HCT116 (cell line): ENCODE data around the gene IL9. TPM values are rescaled to one million over a fixed set of nuclear protein-coding genes. Genes with fewer than 3 reads are reported as not detected.

ENCODE experiments used
- ATAC-seq: fragments of 200-7000 bp; cut with Tn5 transposase; 2 replicates; pipeline ENCODE4 v1.9.1; 2020; ENCODE audit warnings: mild to moderate bottlenecking, moderate library complexity
- BruUV-seq: library from RNA; stranded (reverse); fragments of 400-500 nt; replicated peaks from 2 replicates; lab custom pipeline; 2021; lab: Mats Ljungman, UMichigan
- CTCF ChIA-PET: fragments of 300-600 bp; sonication (Branson Sonifier 250); formaldehyde crosslinking; loops from one replicate; lab custom pipeline; 2021; ENCODE audit warnings: antibody characterized with exemption; lab: Charles Lee
- POLR2A ChIA-PET: fragments of 300-600, 350-600 bp; sonication (Branson Sonifier 250); formaldehyde crosslinking; loops from one replicate; lab custom pipeline; 2021; ENCODE audit warnings: antibody characterized with exemption; lab: Charles Lee
- RAD21 ChIA-PET, 2 experiments: fragments of 300-600 bp; sonication (Branson Sonifier 250); formaldehyde crosslinking; loops; one replicate each; lab custom pipeline; 2023; ENCODE audit warnings: low total read pairs in 2 of 2; ENCODE audit not compliant: uncharacterized antibody in 2 of 2, unreplicated experiment in 2 of 2, low non-redundant PET in 1 of 2; lab: Charles Lee
- DNase-seq: peaks from one replicate; pipeline ENCODE4 v3.0.0-alpha.2; 2010; ENCODE audit warnings: low read depth, low spot score
- H2AFZ ChIP-seq: fragments of 200-600 bp; shearing (Covaris generic), sonication (generic); 2 replicates; pipeline ENCODE4 v1.6.1; 2017; ENCODE audit warnings: low read depth, mixed run types, mixed read lengths, antibody characterized with exemption, low read length; ENCODE audit not compliant: poor library complexity, severe bottlenecking
- H3K27ac ChIP-seq: 2 replicates; pipeline ENCODE4 v1.5.1; 2012; ENCODE audit warnings: low read depth, low read length
- H3K27me3 ChIP-seq: fragments of 200-600 bp; sonication (generic); 2 replicates; pipeline ENCODE4 v1.6.1; 2016; ENCODE audit warnings: mixed run types, low read length, mixed read lengths; ENCODE audit not compliant: insufficient read depth
- H3K36me3 ChIP-seq, 2 experiments: fragments of 200-500 bp in 1 of 2; fragments of 200-600 bp in 1 of 2; sonication (Bioruptor generic) in 1 of 2; sonication (generic) in 1 of 2; 2 replicates each; pipeline versions ENCODE4 v1.5.1 to v1.6.1; 2014 to 2016; ENCODE audit warnings: low read length in 2 of 2, inconsistent platforms in 1 of 2, mixed read lengths in 1 of 2, mixed run types in 1 of 2; ENCODE audit not compliant: insufficient read depth in 2 of 2, control insufficient read depth in 1 of 2
- H3K4me1 ChIP-seq, 2 experiments: fragments of 200-600 bp in 1 of 2; sonication (generic) in 1 of 2; 2 replicates each; pipeline versions ENCODE4 v1.5.1 to v1.6.1; 2012 to 2017; ENCODE audit warnings: low read length in 2 of 2, inconsistent platforms in 1 of 2, mild to moderate bottlenecking in 1 of 2, mixed read lengths in 1 of 2, mixed run types in 1 of 2, moderate library complexity in 1 of 2; ENCODE audit not compliant: insufficient read depth in 2 of 2, control insufficient read depth in 1 of 2
- H3K4me2 ChIP-seq: fragments of 200-600 bp; sonication (generic); 2 replicates; pipeline ENCODE4 v1.6.1; 2017; ENCODE audit warnings: mixed run types, low read length, mixed read lengths
- H3K4me3 ChIP-seq, 2 experiments: fragments of 200-600 bp in 1 of 2; sonication (generic) in 1 of 2; replicated peaks in 1 of 2; 2 replicates each; pipeline ENCODE4 v1.5.1; 2011 to 2016; ENCODE audit warnings: low read length in 2 of 2, control low read depth in 1 of 2, low read depth in 1 of 2, mild to moderate bottlenecking in 1 of 2, mixed read lengths in 1 of 2, mixed run types in 1 of 2
- H3K79me2 ChIP-seq: fragments of 200-600 bp; sonication (generic); 2 replicates; pipeline ENCODE4 v1.6.1; 2017; ENCODE audit warnings: mild to moderate bottlenecking, mixed run types, low read length, moderate library complexity, mixed read lengths; ENCODE audit not compliant: insufficient read depth
- H3K9ac ChIP-seq: fragments of 200-600 bp; sonication (generic); 2 replicates; pipeline ENCODE4 v1.6.1; 2016; ENCODE audit warnings: low read length, mixed read lengths
- H3K9me2 ChIP-seq: fragments of 200-600 bp; sonication (generic), shearing (Covaris generic); 2 replicates; pipeline ENCODE4 v1.6.1; 2017; ENCODE audit warnings: mixed run types, mild to moderate bottlenecking, moderate library complexity; ENCODE audit not compliant: insufficient read depth
- H3K9me3 ChIP-seq, 2 experiments: fragments of 200-500 bp in 1 of 2; fragments of 200-600 bp in 1 of 2; sonication (Bioruptor generic) in 1 of 2; sonication (generic) in 1 of 2; 2 replicates each; pipeline ENCODE4 v1.6.1; 2014 to 2017; ENCODE audit warnings: low read length in 2 of 2, mixed read lengths in 2 of 2, inconsistent platforms in 1 of 2, low read depth in 1 of 2, mild to moderate bottlenecking in 1 of 2, mixed run types in 1 of 2, moderate library complexity in 1 of 2; ENCODE audit not compliant: control insufficient read depth in 1 of 2, insufficient read depth in 1 of 2
- H4K20me1 ChIP-seq: fragments of 200-600 bp; sonication (generic), shearing (Covaris generic); 2 replicates; pipeline ENCODE4 v1.6.1; 2017; ENCODE audit warnings: mixed run types, mild to moderate bottlenecking, moderate library complexity; ENCODE audit not compliant: insufficient read depth
- CEBPB ChIP-seq: IDR thresholded peaks from 2 replicates; pipeline ENCODE4 v1.6.1; 2012; ENCODE audit warnings: low read depth
- FOSL1 ChIP-seq: IDR thresholded peaks from 2 replicates; pipeline ENCODE4 v1.6.1; 2012; ENCODE audit warnings: low read depth
- JUND ChIP-seq: IDR thresholded peaks from 2 replicates; pipeline ENCODE4 v1.6.1; 2012
- RAD21 ChIP-seq: IDR thresholded peaks from 2 replicates; pipeline ENCODE4 v1.6.1; 2012; ENCODE audit warnings: low read depth, mild to moderate bottlenecking
- ZNF274 ChIP-seq: fragments of 200-500 bp; sonication (Bioruptor generic); IDR thresholded peaks from 2 replicates; pipeline ENCODE4 v1.6.1; 2014; ENCODE audit warnings: mild to moderate bottlenecking, low read depth, low read length, inconsistent platforms
- intact Hi-C: fragments of 100-400 bp; cut with micrococcal nuclease; formaldehyde crosslinking; loops from 2 replicates; pipeline ENCODE4 v1.10.0; 2022
- total RNA-seq: library from RNA; stranded (reverse); gene quantifications from one replicate; pipeline ENCODE4 v1.2.1, GENCODE V29; 2021; ENCODE audit not compliant: unreplicated experiment
- TF ChIP-seq, protein P1 (sequence below): IDR thresholded peaks from 2 replicates; pipeline ENCODE4 v1.6.1; 2011; ENCODE audit warnings: mild to moderate bottlenecking, low read length, moderate library complexity; ENCODE audit not compliant: insufficient replicate concordance; ENCODE audit errors: extremely low read depth
- TF ChIP-seq, protein P2 (sequence below), 3 experiments: fragments of 200-600 bp in 1 of 3; sonication (generic) in 1 of 3; IDR thresholded peaks in 2 of 3; conservative IDR thresholded peaks in 1 of 3; 2 replicates each; pipeline ENCODE4 v1.5.1; 2012 to 2017; ENCODE audit warnings: low read depth in 2 of 3, low read length in 2 of 3, antibody characterized with exemption in 1 of 3, borderline replicate concordance in 1 of 3, control low read depth in 1 of 3, mild to moderate bottlenecking in 1 of 3, mixed read lengths in 1 of 3, mixed run types in 1 of 3, moderate library complexity in 1 of 3; ENCODE audit not compliant: insufficient read depth in 1 of 3
- TF ChIP-seq, protein P3 (sequence below): IDR thresholded peaks from 2 replicates; pipeline ENCODE4 v1.6.1; 2012; ENCODE audit warnings: low read depth
- TF ChIP-seq, protein P4 (sequence below): IDR thresholded peaks from 2 replicates; pipeline ENCODE4 v1.6.1; 2012

Gene IL9
- total RNA-seq, 1 experiment from 2014 or later, result not detected

DNA sequence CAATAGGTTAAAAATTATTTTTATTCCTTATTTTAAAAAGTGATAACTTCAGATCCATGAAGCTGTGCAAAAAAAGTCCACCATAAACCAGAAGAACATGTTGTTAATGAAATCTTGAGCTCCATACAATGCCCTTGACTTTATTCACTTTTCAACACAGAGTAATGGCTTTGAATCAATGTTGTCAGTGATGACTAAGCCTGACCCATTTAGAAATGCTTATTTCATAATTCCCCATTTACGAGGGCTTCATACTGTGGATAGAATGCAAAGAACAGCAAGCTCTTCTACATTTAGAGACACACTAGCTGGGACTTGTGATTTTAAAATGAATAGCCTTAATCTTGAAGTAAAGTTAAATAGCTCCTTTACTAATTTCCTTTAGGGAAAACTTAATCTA, 25.7 kb upstream of the IL9 start:
- H3K4me2 ChIP-seq, result no peak overlapping the region
- intact Hi-C loops, result no loop called here
- no peak overlapping the region for H3K9ac ChIP-seq
- no peaks in the 10 kb centered on the region for H3K9me3 ChIP-seq
- DNase-seq (no peak), ATAC-seq (no peak)
- no peaks in the 10 kb centered on the region for H3K36me3 ChIP-seq
- H3K4me3 ChIP-seq, result no peak overlapping the region
- H3K27me3 ChIP-seq, result peaks cover 92% of the 10 kb centered on the region
- no peak overlapping the region for H3K27ac ChIP-seq
- BruUV-seq, result no TSS peak
- H3K4me1 ChIP-seq, result no peaks in the 10 kb centered on the region
- no peak for TF ChIP-seq JUND
- no peak for TF ChIP-seq RAD21
- no peak for TF ChIP-seq FOSL1
- TF ChIP-seq, protein P1, sequence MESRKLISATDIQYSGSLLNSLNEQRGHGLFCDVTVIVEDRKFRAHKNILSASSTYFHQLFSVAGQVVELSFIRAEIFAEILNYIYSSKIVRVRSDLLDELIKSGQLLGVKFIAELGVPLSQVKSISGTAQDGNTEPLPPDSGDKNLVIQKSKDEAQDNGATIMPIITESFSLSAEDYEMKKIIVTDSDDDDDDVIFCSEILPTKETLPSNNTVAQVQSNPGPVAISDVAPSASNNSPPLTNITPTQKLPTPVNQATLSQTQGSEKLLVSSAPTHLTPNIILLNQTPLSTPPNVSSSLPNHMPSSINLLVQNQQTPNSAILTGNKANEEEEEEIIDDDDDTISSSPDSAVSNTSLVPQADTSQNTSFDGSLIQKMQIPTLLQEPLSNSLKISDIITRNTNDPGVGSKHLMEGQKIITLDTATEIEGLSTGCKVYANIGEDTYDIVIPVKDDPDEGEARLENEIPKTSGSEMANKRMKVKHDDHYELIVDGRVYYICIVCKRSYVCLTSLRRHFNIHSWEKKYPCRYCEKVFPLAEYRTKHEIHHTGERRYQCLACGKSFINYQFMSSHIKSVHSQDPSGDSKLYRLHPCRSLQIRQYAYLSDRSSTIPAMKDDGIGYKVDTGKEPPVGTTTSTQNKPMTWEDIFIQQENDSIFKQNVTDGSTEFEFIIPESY, result no peak
- no peak for TF ChIP-seq ZNF274
- TF ChIP-seq, protein P2, sequence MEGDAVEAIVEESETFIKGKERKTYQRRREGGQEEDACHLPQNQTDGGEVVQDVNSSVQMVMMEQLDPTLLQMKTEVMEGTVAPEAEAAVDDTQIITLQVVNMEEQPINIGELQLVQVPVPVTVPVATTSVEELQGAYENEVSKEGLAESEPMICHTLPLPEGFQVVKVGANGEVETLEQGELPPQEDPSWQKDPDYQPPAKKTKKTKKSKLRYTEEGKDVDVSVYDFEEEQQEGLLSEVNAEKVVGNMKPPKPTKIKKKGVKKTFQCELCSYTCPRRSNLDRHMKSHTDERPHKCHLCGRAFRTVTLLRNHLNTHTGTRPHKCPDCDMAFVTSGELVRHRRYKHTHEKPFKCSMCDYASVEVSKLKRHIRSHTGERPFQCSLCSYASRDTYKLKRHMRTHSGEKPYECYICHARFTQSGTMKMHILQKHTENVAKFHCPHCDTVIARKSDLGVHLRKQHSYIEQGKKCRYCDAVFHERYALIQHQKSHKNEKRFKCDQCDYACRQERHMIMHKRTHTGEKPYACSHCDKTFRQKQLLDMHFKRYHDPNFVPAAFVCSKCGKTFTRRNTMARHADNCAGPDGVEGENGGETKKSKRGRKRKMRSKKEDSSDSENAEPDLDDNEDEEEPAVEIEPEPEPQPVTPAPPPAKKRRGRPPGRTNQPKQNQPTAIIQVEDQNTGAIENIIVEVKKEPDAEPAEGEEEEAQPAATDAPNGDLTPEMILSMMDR (IDR thresholded peaks at IDR 0.05 in 2 of 3, conservative IDR thresholded peaks at IDR 0.05 in 1 of 3; ENCODE audit: borderline replicate concordance in 1 of 3, insufficient read depth in 1 of 3, low read depth in 2 of 3, low read length in 2 of 3), result no peak
- TF ChIP-seq, protein P3, sequence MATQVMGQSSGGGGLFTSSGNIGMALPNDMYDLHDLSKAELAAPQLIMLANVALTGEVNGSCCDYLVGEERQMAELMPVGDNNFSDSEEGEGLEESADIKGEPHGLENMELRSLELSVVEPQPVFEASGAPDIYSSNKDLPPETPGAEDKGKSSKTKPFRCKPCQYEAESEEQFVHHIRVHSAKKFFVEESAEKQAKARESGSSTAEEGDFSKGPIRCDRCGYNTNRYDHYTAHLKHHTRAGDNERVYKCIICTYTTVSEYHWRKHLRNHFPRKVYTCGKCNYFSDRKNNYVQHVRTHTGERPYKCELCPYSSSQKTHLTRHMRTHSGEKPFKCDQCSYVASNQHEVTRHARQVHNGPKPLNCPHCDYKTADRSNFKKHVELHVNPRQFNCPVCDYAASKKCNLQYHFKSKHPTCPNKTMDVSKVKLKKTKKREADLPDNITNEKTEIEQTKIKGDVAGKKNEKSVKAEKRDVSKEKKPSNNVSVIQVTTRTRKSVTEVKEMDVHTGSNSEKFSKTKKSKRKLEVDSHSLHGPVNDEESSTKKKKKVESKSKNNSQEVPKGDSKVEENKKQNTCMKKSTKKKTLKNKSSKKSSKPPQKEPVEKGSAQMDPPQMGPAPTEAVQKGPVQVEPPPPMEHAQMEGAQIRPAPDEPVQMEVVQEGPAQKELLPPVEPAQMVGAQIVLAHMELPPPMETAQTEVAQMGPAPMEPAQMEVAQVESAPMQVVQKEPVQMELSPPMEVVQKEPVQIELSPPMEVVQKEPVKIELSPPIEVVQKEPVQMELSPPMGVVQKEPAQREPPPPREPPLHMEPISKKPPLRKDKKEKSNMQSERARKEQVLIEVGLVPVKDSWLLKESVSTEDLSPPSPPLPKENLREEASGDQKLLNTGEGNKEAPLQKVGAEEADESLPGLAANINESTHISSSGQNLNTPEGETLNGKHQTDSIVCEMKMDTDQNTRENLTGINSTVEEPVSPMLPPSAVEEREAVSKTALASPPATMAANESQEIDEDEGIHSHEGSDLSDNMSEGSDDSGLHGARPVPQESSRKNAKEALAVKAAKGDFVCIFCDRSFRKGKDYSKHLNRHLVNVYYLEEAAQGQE, result no peak
- TF ChIP-seq, protein P4, sequence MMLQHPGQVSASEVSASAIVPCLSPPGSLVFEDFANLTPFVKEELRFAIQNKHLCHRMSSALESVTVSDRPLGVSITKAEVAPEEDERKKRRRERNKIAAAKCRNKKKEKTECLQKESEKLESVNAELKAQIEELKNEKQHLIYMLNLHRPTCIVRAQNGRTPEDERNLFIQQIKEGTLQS, result no peak
- no peak for TF ChIP-seq CEBPB
- ChIA-PET CTCF (no interaction called here), POLR2A (no interaction called here), RAD21 (no interaction called here)
- H3K9me2 ChIP-seq, result no peaks in the 10 kb centered on the region
- H2AFZ ChIP-seq, result no peak overlapping the region
- no peaks in the 10 kb centered on the region for H3K79me2 ChIP-seq
- no peaks in the 10 kb centered on the region for H4K20me1 ChIP-seq
